ENCODE results near the gene SYNPO2.

SYNPO2 gene

GRCh38 chr4:119068529-119068962, 179.9 kb downstream of the SYNPO2 start:
- TF ChIP-seq, protein P1, sequence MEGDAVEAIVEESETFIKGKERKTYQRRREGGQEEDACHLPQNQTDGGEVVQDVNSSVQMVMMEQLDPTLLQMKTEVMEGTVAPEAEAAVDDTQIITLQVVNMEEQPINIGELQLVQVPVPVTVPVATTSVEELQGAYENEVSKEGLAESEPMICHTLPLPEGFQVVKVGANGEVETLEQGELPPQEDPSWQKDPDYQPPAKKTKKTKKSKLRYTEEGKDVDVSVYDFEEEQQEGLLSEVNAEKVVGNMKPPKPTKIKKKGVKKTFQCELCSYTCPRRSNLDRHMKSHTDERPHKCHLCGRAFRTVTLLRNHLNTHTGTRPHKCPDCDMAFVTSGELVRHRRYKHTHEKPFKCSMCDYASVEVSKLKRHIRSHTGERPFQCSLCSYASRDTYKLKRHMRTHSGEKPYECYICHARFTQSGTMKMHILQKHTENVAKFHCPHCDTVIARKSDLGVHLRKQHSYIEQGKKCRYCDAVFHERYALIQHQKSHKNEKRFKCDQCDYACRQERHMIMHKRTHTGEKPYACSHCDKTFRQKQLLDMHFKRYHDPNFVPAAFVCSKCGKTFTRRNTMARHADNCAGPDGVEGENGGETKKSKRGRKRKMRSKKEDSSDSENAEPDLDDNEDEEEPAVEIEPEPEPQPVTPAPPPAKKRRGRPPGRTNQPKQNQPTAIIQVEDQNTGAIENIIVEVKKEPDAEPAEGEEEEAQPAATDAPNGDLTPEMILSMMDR (IDR thresholded peaks at IDR 0.05; ENCODE audit: low read depth, low read length), result no peak
- no peak overlapping the region for H3K4me3 ChIP-seq (ENCODE audit: low read depth, low read length)

- H3K4me3 ChIP-seq (ENCODE audit: low read depth, low read length), result no peak overlapping the region
- TF ChIP-seq, protein P1 (IDR thresholded peaks at IDR 0.05; ENCODE audit: low read depth, low read length), result no peak
These were observed 181.6 kb downstream of the SYNPO2 start for GRCh38 chr4:119070301-119070700.

- H3K4me3 ChIP-seq (ENCODE audit: low read depth, low read length), result no peak overlapping the region
- TF ChIP-seq, protein P1 (IDR thresholded peaks at IDR 0.05; ENCODE audit: low read depth, low read length), result no peak
These were observed 192.3 kb downstream of the SYNPO2 start for GRCh38 chr4:119080721-119081541.

GRCh38 chr4:119081542-119081859, 192.8 kb downstream of the SYNPO2 start:
- no peak overlapping the region for H3K4me3 ChIP-seq (ENCODE audit: low read depth, low read length)
- TF ChIP-seq, protein P1 (IDR thresholded peaks at IDR 0.05; ENCODE audit: low read depth, low read length), result no peak

DNA sequence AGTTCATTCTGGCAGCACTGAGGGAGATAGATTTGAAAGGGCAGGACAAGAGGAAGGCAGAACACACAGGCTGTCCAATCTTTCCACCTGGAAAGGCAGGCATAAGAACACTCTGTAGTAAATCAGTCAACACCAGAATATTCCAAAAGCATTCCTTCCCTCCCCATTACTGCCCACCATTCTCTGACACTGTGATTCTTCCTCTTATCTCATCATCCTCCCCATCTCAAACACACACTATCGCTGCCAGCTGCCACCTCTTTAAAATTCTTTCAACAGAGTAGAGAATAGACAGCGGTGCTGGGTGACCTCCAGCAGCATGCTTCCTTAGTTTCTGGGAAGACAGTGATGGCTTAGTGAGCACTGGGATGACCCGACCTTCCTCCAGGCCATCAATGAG, 193.3 kb downstream of the SYNPO2 start:
- no peak overlapping the region for H3K4me3 ChIP-seq (ENCODE audit: low read depth, low read length)
- TF ChIP-seq, protein P1 (IDR thresholded peaks at IDR 0.05; ENCODE audit: low read depth, low read length), result no peak

- TF ChIP-seq, protein P1 (IDR thresholded peaks at IDR 0.05; ENCODE audit: low read depth, low read length), result no peak
- H3K4me3 ChIP-seq (ENCODE audit: low read depth, low read length), result no peak overlapping the region
These were observed 194.0 kb downstream of the SYNPO2 start for GRCh38 chr4:119082661-119083060.

DNA sequence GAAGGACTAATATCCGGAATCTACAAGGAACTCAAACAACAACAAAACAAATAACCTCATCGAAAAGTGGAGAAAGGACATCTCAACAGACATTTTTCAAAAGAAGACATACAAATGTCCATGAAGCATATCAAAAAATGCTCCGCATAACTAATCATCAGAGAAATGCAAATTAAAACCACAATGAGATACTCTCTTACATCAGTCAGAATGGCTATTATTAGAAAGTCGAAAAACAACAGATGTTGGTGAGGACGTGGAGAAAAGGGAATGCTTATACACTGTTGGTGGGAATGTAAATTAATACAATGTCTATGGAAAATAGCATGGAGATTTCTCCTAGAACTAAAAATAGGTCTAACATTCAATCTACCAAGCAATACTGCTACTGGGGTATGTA, 195.9 kb downstream of the SYNPO2 start:
- TF ChIP-seq, protein P1 (IDR thresholded peaks at IDR 0.05; ENCODE audit: low read depth, low read length), result no peak
- no peak overlapping the region for H3K4me3 ChIP-seq (ENCODE audit: low read depth, low read length)
